Smooth muscle cell (in vitro differentiated cells): ENCODE measurements around the gene ENPP6. TPM values are rescaled to one million over a fixed set of nuclear protein-coding genes. Genes with fewer than 3 reads are reported as not detected.

Experiments used
- DNase-seq: peaks from one replicate; lab custom pipeline; 2025; ENCODE audit not compliant: unreplicated experiment; lab: John Stamatoyannopoulos, UW
- H2AFZ ChIP-seq: fragments of 200-600 bp; sonication (generic); 2 replicates; pipeline ENCODE4 v1.6.0; 2016; ENCODE audit warnings: antibody characterized with exemption, low read depth, mild to moderate bottlenecking
- H3F3A ChIP-seq: fragments of 200-600 bp; sonication (generic); 2 replicates; pipeline ENCODE4 v1.6.0; 2017; ENCODE audit warnings: antibody characterized with exemption, low read depth
- H3K27ac ChIP-seq: fragments of 200-600 bp; sonication (generic); 2 replicates; pipeline ENCODE4 v1.5.1; 2016; ENCODE audit warnings: low read depth, mild to moderate bottlenecking
- H3K27me3 ChIP-seq: fragments of 200-600 bp; sonication (generic); 2 replicates; pipeline ENCODE4 v1.6.1; 2016; ENCODE audit warnings: low read depth, mild to moderate bottlenecking
- H3K36me3 ChIP-seq: fragments of 200-600 bp; sonication (generic); 2 replicates; pipeline ENCODE4 v1.5.1; 2016; ENCODE audit warnings: low read depth
- H3K4me1 ChIP-seq: fragments of 200-600 bp; sonication (generic); 2 replicates; pipeline ENCODE4 v1.5.1; 2016; ENCODE audit warnings: low read depth
- H3K4me2 ChIP-seq: fragments of 200-600 bp; sonication (generic); 2 replicates; pipeline ENCODE4 v1.6.0; 2016; ENCODE audit warnings: mild to moderate bottlenecking
- H3K4me3 ChIP-seq: fragments of 200-600 bp; sonication (generic); 2 replicates; pipeline ENCODE4 v1.5.1; 2016; ENCODE audit warnings: mild to moderate bottlenecking
- H3K79me2 ChIP-seq: fragments of 200-600 bp; sonication (generic); 2 replicates; pipeline ENCODE4 v1.6.0; 2016; ENCODE audit warnings: low read depth, mild to moderate bottlenecking
- H3K9ac ChIP-seq: fragments of 200-600 bp; sonication (generic); 2 replicates; pipeline ENCODE4 v1.6.0; 2016; ENCODE audit warnings: low read depth
- H3K9me3 ChIP-seq: fragments of 200-600 bp; sonication (generic); replicated peaks from 2 replicates; pipeline ENCODE4 v1.5.1; 2016; ENCODE audit warnings: low read depth
- H4K20me1 ChIP-seq: fragments of 200-600 bp; sonication (generic); 2 replicates; pipeline ENCODE4 v1.6.0; 2016; ENCODE audit warnings: low read depth
- CTCF ChIP-seq: fragments of 200-600 bp; sonication (generic); IDR thresholded peaks from 2 replicates; pipeline ENCODE4 v1.5.1; 2017; ENCODE audit warnings: borderline replicate concordance, mild to moderate bottlenecking, antibody characterized with exemption; ENCODE audit not compliant: insufficient read depth, poor library complexity, severe bottlenecking
- WGBS: methylation state at CpG from one replicate; pipeline ENCODE4 v1.1.7; 2016; ENCODE audit warnings: low lambda C conversion rate; 5-methylcytosine and 5-hydroxymethylcytosine counted together
- polyA plus RNA-seq: library from polyadenylated mRNA; unstranded; fragments of >200 nt; fragmentation: Nextera tagmentation; extraction: Ambion mirVana; gene quantifications from 2 replicates; pipeline ENCODE4 v1.2.1, GENCODE V29; 2016
- total RNA-seq: library from RNA; depleted of rRNA; stranded (reverse); fragments of >200 nt; gene quantifications from 2 replicates; pipeline ENCODE4 v1.2.3, GENCODE V29; 2014

ENPP6 gene
- total and polyA plus RNA-seq, 2 experiments from 2014 or later: not detected

GRCh38 chr4:184193556-184194525, 23.8 kb downstream of the ENPP6 start:
- Histone ChIP-seq H3K4me3 (no peak overlapping the region), H3K4me1 (no peaks in the 10 kb centered on the region), H3K9ac (no peak overlapping the region), H3F3A (peaks cover 7% of the 10 kb centered on the region), H3K79me2 (no peaks in the 10 kb centered on the region), H3K4me2 (no peak overlapping the region), H3K36me3 (no peaks in the 10 kb centered on the region), H2AFZ (no peak overlapping the region), H3K27me3 (no peaks in the 10 kb centered on the region), H3K9me3 (no peaks in the 10 kb centered on the region), H4K20me1 (no peaks in the 10 kb centered on the region), H3K27ac (no peak overlapping the region)
- DNase-seq: no peak
- no peak for TF ChIP-seq CTCF
- 94% methylated on average over 15 of the region's 15 CpGs for WGBS

- no peak for DNase-seq
- H3F3A ChIP-seq: peaks cover 7% of the 10 kb centered on the region
- H2AFZ ChIP-seq: no peak overlapping the region
- H3K36me3 ChIP-seq: no peaks in the 10 kb centered on the region
- H3K9ac ChIP-seq: no peak overlapping the region
- TF ChIP-seq CTCF: no peak
- H3K4me2 ChIP-seq: no peak overlapping the region
- 98% methylated on average over 2 of the region's 2 CpGs for whole genome bisulfite sequencing
- no peak overlapping the region for H3K4me3 ChIP-seq
- H3K79me2 ChIP-seq: no peaks in the 10 kb centered on the region
- no peak overlapping the region for H3K27ac ChIP-seq
- no peaks in the 10 kb centered on the region for H3K9me3 ChIP-seq
- no peaks in the 10 kb centered on the region for H3K27me3 ChIP-seq
- H3K4me1 ChIP-seq: no peaks in the 10 kb centered on the region
- no peaks in the 10 kb centered on the region for H4K20me1 ChIP-seq
These were observed 24.7 kb downstream of the ENPP6 start for GRCh38 chr4:184192933-184193332.

- no peak for TF ChIP-seq CTCF
These were observed 26.4 kb downstream of the ENPP6 start for GRCh38 chr4:184191267-184191666.

GRCh38 chr4:184190711-184191110, 27.0 kb downstream of the ENPP6 start:
- H2AFZ ChIP-seq: no peak overlapping the region
- no peaks in the 10 kb centered on the region for H3K4me1 ChIP-seq
- H4K20me1 ChIP-seq: no peaks in the 10 kb centered on the region
- H3K79me2 ChIP-seq: no peaks in the 10 kb centered on the region
- no peak overlapping the region for H3K9ac ChIP-seq
- no peaks in the 10 kb centered on the region for H3K9me3 ChIP-seq
- no peak for TF ChIP-seq CTCF
- H3K36me3 ChIP-seq: no peaks in the 10 kb centered on the region
- H3K4me3 ChIP-seq: no peak overlapping the region
- peaks cover 7% of the 10 kb centered on the region for H3F3A ChIP-seq
- DNase-seq: no peak
- no peak overlapping the region for H3K4me2 ChIP-seq
- 82% methylated on average over 4 of the region's 4 CpGs for WGBS
- no peak overlapping the region for H3K27ac ChIP-seq
- H3K27me3 ChIP-seq: no peaks in the 10 kb centered on the region

More at GRCh38 chr4:184191267-184191666, 26.4 kb downstream of the ENPP6 start:
- Histone ChIP-seq H3F3A (peaks cover 7% of the 10 kb centered on the region), H4K20me1 (no peaks in the 10 kb centered on the region), H3K36me3 (no peaks in the 10 kb centered on the region), H3K9ac (no peak overlapping the region), H3K79me2 (no peaks in the 10 kb centered on the region), H3K27ac (no peak overlapping the region), H3K27me3 (no peaks in the 10 kb centered on the region), H2AFZ (no peak overlapping the region), H3K9me3 (no peaks in the 10 kb centered on the region), H3K4me1 (no peaks in the 10 kb centered on the region), H3K4me2 (no peak overlapping the region), H3K4me3 (no peak overlapping the region)
- WGBS: 93% methylated on average over 6 of the region's 6 CpGs
- DNase-seq: no peak
